Activated CD4-positive, alpha-beta T cell treated with anti-CD3 and anti-CD28 coated beads, Interleukin-2, amount 10 ng/mL, durations not matched to agents 24 days and 14 days (primary cell): ENCODE measurements around the gene MAST4. TPM values are rescaled to one million over a fixed set of nuclear protein-coding genes. Genes with fewer than 3 reads are reported as not detected.

Experiments
- DNase-seq: peaks from one replicate; pipeline ENCODE4 v3.0.0; 2022
- H3K27ac Mint-ChIP-seq: one replicate; pipeline ENCODE4 v1.8.0; 2022; ENCODE audit warnings: mild to moderate bottlenecking, mixed read lengths
- H3K27me3 Mint-ChIP-seq: one replicate; pipeline ENCODE4 v1.8.0; 2022; ENCODE audit warnings: mixed read lengths
- H3K36me3 Mint-ChIP-seq: one replicate; pipeline ENCODE4 v1.8.0; 2022; ENCODE audit warnings: low read depth, mild to moderate bottlenecking, mixed read lengths
- H3K4me1 Mint-ChIP-seq: one replicate; pipeline ENCODE4 v1.8.0; 2021; ENCODE audit warnings: mixed read lengths
- H3K4me3 Mint-ChIP-seq: one replicate; pipeline ENCODE4 v1.8.0; 2022; ENCODE audit warnings: mild to moderate bottlenecking, moderate library complexity, mixed read lengths
- H3K9me3 Mint-ChIP-seq: one replicate; pipeline ENCODE4 v1.8.0; 2021; ENCODE audit warnings: mixed read lengths
- intact Hi-C: fragments of 100-400 bp; cut with micrococcal nuclease; formaldehyde crosslinking; loops from one replicate; pipeline ENCODE4 v1.15.1; 2023
- total RNA-seq: library from RNA; stranded (reverse); gene quantifications from 2 replicates; pipeline ENCODE4 v1.2.3, GENCODE V29; 2022

Gene MAST4
- total RNA-seq, 1 donor from 2014 or later: 16.1 TPM

- no peak overlapping the region for H3K4me3 Mint-ChIP-seq
- no peak overlapping the region for H3K27ac Mint-ChIP-seq
- H3K36me3 Mint-ChIP-seq: peaks cover 27% of the 10 kb centered on the region
- intact Hi-C loops: no loop called here
- H3K9me3 Mint-ChIP-seq: no peaks in the 10 kb centered on the region
- peak; percentile 43 for DNase-seq
- H3K4me1 Mint-ChIP-seq: peaks cover 7% of the 10 kb centered on the region
- no peaks in the 10 kb centered on the region for H3K27me3 Mint-ChIP-seq
Measured at GRCh38 chr5:67094476-67095300, 498.5 kb downstream of the MAST4 start.

- peaks cover 11% of the 10 kb centered on the region for H3K4me1 Mint-ChIP-seq
- no peak overlapping the region for H3K27ac Mint-ChIP-seq
- no peak overlapping the region for H3K4me3 Mint-ChIP-seq
- intact Hi-C loops: no loop called here
- no peaks in the 10 kb centered on the region for H3K9me3 Mint-ChIP-seq
- H3K27me3 Mint-ChIP-seq: no peaks in the 10 kb centered on the region
- DNase-seq: no peak
- H3K36me3 Mint-ChIP-seq: peaks cover 31% of the 10 kb centered on the region
Measured at GRCh38 chr5:67095346-67096171, 499.4 kb downstream of the MAST4 start.

- no peak for DNase-seq
- Mint-ChIP-seq H3K27ac (no peak overlapping the region), H3K27me3 (no peaks in the 10 kb centered on the region), H3K9me3 (no peaks in the 10 kb centered on the region), H3K4me3 (no peak overlapping the region), H3K36me3 (peaks cover 34% of the 10 kb centered on the region), H3K4me1 (peaks cover 6% of the 10 kb centered on the region)
- intact Hi-C loops: no loop called here
Measured at GRCh38 chr5:67098656-67099055, 502.5 kb downstream of the MAST4 start.

- peak overlapping the region; percentile 25 for H3K27ac Mint-ChIP-seq
Measured at GRCh38 chr5:67100301-67100700, 504.1 kb downstream of the MAST4 start.

GRCh38 chr5:67102708-67103107 is 506.5 kb downstream of the MAST4 start:
- no peaks in the 10 kb centered on the region for H3K9me3 Mint-ChIP-seq
- H3K4me3 Mint-ChIP-seq: no peak overlapping the region
- peaks cover 4% of the 10 kb centered on the region for H3K4me1 Mint-ChIP-seq
- no peaks in the 10 kb centered on the region for H3K27me3 Mint-ChIP-seq
- H3K36me3 Mint-ChIP-seq: peaks cover 41% of the 10 kb centered on the region
- no peak overlapping the region for H3K27ac Mint-ChIP-seq
- DNase-seq: peak; percentile 49
- intact Hi-C loops: loop anchor here (5.0 kb wide), 1 partner anchor 40 kb away; no protein-coding TSS in a partner anchor

More at GRCh38 chr5:67100301-67100700, 504.1 kb downstream of the MAST4 start:
- peak; percentile 55 for DNase-seq
- Mint-ChIP-seq H3K4me1 (peaks cover 4% of the 10 kb centered on the region), H3K9me3 (no peaks in the 10 kb centered on the region), H3K36me3 (peaks cover 37% of the 10 kb centered on the region), H3K4me3 (no peak overlapping the region), H3K27me3 (no peaks in the 10 kb centered on the region)
- intact Hi-C loops: loop anchor here (5.0 kb wide), 1 partner anchor 38 kb away; no protein-coding TSS in a partner anchor

GRCh38 chr5:67104859-67105258 is 508.7 kb downstream of the MAST4 start:
- Mint-ChIP-seq H3K4me1 (peaks cover 2% of the 10 kb centered on the region), H3K27me3 (no peaks in the 10 kb centered on the region), H3K27ac (no peak overlapping the region), H3K4me3 (no peak overlapping the region), H3K9me3 (no peaks in the 10 kb centered on the region), H3K36me3 (peaks cover 38% of the 10 kb centered on the region)
- DNase-seq: peak; percentile 33
- intact Hi-C loops: loop anchor here (5.0 kb wide), 1 partner anchor 43 kb away; no protein-coding TSS in a partner anchor

GRCh38 chr5:67105270-67105669 is 509.1 kb downstream of the MAST4 start:
- Mint-ChIP-seq H3K27ac (no peak overlapping the region), H3K27me3 (no peaks in the 10 kb centered on the region), H3K36me3 (peaks cover 39% of the 10 kb centered on the region), H3K9me3 (no peaks in the 10 kb centered on the region), H3K4me3 (no peak overlapping the region), H3K4me1 (no peaks in the 10 kb centered on the region)
- peak; percentile 29 for DNase-seq
- intact Hi-C loops: no loop called here

GRCh38 chr5:67106626-67107342 is 510.6 kb downstream of the MAST4 start:
- peak; percentile 28 for DNase-seq
- intact Hi-C loops: no loop called here
- Mint-ChIP-seq H3K4me3 (no peak overlapping the region), H3K36me3 (peaks cover 45% of the 10 kb centered on the region), H3K27me3 (no peaks in the 10 kb centered on the region), H3K27ac (no peak overlapping the region), H3K4me1 (no peaks in the 10 kb centered on the region), H3K9me3 (no peaks in the 10 kb centered on the region)

GRCh38 chr5:67111779-67112178 is 515.6 kb downstream of the MAST4 start:
- H3K4me1 Mint-ChIP-seq: no peaks in the 10 kb centered on the region
- intact Hi-C loops: no loop called here
- H3K9me3 Mint-ChIP-seq: no peaks in the 10 kb centered on the region
- H3K36me3 Mint-ChIP-seq: peaks cover 37% of the 10 kb centered on the region
- H3K27ac Mint-ChIP-seq: no peak overlapping the region
- no peak overlapping the region for H3K4me3 Mint-ChIP-seq
- DNase-seq: no peak
- no peaks in the 10 kb centered on the region for H3K27me3 Mint-ChIP-seq

- Mint-ChIP-seq H3K9me3 (no peaks in the 10 kb centered on the region), H3K36me3 (peaks cover 52% of the 10 kb centered on the region), H3K4me1 (peaks cover 2% of the 10 kb centered on the region), H3K4me3 (no peak overlapping the region), H3K27me3 (no peaks in the 10 kb centered on the region), H3K27ac (no peak overlapping the region)
- intact Hi-C loops: no loop called here
- DNase-seq: no peak
Measured at GRCh38 chr5:67115246-67115645, 519.1 kb downstream of the MAST4 start.

GRCh38 chr5:67115817-67116216 is 519.6 kb downstream of the MAST4 start:
- no peak overlapping the region for H3K4me3 Mint-ChIP-seq
- no peaks in the 10 kb centered on the region for H3K27me3 Mint-ChIP-seq
- H3K36me3 Mint-ChIP-seq: peaks cover 49% of the 10 kb centered on the region
- no peaks in the 10 kb centered on the region for H3K9me3 Mint-ChIP-seq
- intact Hi-C loops: no loop called here
- peaks cover 2% of the 10 kb centered on the region for H3K4me1 Mint-ChIP-seq
- no peak overlapping the region for H3K27ac Mint-ChIP-seq
- DNase-seq: no peak

- intact Hi-C loops: no loop called here
- Mint-ChIP-seq H3K4me1 (peaks cover 2% of the 10 kb centered on the region), H3K27ac (no peak overlapping the region), H3K9me3 (no peaks in the 10 kb centered on the region), H3K27me3 (no peaks in the 10 kb centered on the region), H3K4me3 (no peak overlapping the region), H3K36me3 (peaks cover 44% of the 10 kb centered on the region)
- DNase-seq: no peak
Measured at GRCh38 chr5:67118050-67118620, 521.9 kb downstream of the MAST4 start.

GRCh38 chr5:67119010-67119409 is 522.8 kb downstream of the MAST4 start:
- no peak for DNase-seq
- no peaks in the 10 kb centered on the region for H3K9me3 Mint-ChIP-seq
- no peaks in the 10 kb centered on the region for H3K27me3 Mint-ChIP-seq
- intact Hi-C loops: no loop called here
- H3K36me3 Mint-ChIP-seq: peaks cover 46% of the 10 kb centered on the region
- peaks cover 2% of the 10 kb centered on the region for H3K4me1 Mint-ChIP-seq
- no peak overlapping the region for H3K27ac Mint-ChIP-seq
- no peak overlapping the region for H3K4me3 Mint-ChIP-seq
